NOMO-1 (cell line): ENCODE measurements around the gene TMEM171.

Experiments used
- DNase-seq, 2 experiments: peaks; one replicate each; lab custom pipeline; 2025; ENCODE audit not compliant: unreplicated experiment in 2 of 2; lab: John Stamatoyannopoulos, UW

The TMEM171 gene

GRCh38 chr5:73120222-73121118, at the start of gene TMEM171:
Gene TMEM171, plus strand, starts transcription at chr5:73120575. Its CDS starts 2,799 bp downstream, at chr5:73123374.
- DNase-seq = no peak

DNA sequence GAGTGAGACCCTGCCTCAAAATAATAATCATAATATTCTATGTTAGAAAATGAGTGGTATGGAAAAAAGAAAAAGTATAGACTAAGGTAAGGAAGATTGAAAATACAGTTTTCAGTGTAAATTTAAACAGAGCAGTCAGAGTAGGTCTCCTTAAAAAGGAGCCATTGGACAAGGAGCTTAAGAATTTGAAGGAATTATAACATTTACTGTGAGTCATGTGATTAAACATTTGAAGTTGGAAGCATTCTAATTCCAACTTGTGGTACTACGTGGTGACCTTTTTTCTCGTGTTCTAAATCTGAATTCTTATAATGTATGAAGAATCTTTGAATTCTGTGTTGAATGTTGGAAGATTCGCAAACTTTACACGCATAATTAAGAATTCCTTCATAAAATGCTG, 39.3 kb upstream of the TMEM171 start:
- no peak for DNase-seq

DNA sequence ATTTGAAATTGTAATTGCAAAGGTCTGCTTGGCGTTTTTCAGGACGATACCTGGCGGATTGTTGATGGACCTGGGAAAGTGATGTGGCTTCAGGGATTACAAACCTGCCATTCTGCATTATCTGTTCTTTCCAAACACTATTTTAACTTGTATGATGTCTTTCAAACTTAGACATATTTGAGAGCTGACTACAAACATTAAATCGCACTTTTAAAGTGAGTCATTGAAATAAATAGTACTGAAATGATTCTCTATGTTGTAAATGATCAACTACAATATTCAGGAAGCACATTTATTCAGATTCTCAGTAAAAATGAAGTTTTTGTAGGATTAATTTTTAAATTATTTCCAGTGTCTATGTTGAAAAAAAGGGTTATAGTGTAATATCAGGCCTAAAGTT, 32.3 kb upstream of the TMEM171 start:
- DNase-seq = no peak

DNA sequence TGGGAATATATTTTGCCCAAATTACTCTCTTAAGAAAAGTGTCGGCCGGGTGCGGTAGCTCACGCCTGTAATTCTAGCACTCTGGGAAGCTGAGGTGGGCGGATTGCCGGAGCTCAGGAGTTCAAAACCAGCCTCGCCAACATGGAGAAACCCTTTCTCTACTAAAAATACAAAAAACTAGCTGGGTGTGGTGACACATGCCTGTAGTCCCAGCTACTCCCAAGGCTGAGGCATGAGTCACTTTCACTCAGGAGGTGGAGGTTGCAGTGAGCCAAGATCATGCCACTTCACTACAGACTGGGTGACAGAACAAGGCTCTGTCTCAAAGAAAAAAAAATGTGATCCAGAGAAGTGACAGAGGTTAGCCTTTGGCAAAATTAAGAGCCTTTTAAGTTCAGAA, 26.4 kb upstream of the TMEM171 start:
- no peak for DNase-seq

GRCh38 chr5:73094415-73094814, 26.0 kb upstream of the TMEM171 start:
- DNase-seq = no peak

- DNase-seq = no peak
These were observed 24.7 kb upstream of the TMEM171 start for GRCh38 chr5:73095564-73096238.

- DNase-seq = no peak
These were observed 24.2 kb upstream of the TMEM171 start for GRCh38 chr5:73096239-73096575.

- no peak for DNase-seq
These were observed 22.6 kb upstream of the TMEM171 start for GRCh38 chr5:73097740-73098139.

DNA sequence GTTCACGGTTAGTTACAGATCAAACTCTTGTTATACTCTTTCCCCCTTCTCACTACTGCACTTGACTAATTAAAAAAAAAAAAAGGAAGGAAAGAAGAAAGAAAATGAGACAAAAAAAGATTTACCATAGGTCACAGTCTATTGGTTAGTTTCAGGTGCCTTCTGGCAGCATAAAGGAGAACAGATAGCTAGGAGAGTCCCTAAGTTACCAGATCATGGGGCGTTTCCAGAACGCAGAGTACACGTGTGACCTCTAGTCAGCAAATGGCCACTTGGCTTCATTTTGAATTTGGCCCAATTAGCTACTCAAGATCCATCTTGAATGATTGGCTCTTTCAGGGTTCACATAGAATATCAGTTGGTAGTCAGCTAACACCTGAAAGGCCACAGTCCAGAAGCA, 20.3 kb upstream of the TMEM171 start:
- no peak for DNase-seq

- DNase-seq = no peak
These were observed 16.5 kb upstream of the TMEM171 start for GRCh38 chr5:73103870-73104299.

DNA sequence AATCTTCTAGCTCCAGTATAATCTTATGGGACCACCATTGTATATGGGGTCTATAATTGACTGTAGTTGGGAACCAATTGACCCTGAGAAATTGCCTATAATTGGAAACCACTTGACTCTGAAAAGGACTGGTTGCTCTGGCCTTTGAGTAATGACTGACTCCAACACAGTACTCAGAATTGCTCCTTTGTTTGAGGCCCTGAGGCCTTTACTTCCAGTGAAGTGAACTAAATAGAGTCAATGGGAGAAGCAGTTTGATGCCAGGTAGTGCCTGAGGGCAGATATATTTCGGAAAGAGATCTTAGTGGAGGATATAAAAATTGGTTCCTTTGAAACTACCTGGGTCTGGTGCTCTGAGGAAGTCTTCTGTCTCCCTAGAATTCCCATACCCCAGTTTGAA, 16.0 kb upstream of the TMEM171 start:
- DNase-seq = no peak

GRCh38 chr5:73106335-73106734, 14.0 kb upstream of the TMEM171 start:
- DNase-seq = no peak

- DNase-seq = no peak
These were observed 10.2 kb upstream of the TMEM171 start for GRCh38 chr5:73110190-73110589.

- DNase-seq = no peak
These were observed 8.8 kb upstream of the TMEM171 start for GRCh38 chr5:73111536-73111935.

GRCh38 chr5:73112359-73112758, 8.0 kb upstream of the TMEM171 start:
- DNase-seq = no peak

GRCh38 chr5:73114044-73114688, 6.2 kb upstream of the TMEM171 start:
- no peak for DNase-seq

DNA sequence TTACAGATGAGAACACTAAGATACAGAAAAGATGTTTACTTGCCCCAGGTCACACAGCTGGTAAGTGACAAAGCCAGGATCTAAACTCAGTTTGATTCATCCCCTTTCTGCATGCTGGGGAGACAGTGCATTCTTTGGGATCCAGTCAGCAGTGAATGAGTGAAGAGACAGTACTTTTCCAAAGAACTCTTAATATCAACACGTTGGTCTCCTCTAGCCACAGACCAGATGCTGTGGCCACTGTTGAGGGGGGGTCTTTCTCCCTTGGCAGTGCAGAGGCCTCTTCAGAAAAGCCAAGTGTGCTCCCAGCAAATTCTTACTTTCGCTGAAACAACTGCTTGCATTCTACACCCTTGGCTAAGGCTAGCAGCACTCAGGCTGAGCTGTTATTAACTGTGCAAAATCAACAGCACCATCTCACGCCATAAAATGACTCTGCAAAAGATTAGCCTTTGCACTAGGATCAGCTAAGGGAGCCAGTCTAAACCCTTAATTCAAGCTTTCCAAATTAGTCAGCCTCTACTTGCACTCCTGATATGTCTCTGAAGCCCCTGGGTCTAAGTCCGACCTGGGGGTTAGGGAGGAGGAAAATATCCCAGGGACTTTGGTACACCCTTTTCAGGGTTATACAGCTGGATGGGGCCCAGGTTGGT, 4.8 kb upstream of the TMEM171 start:
- no peak for DNase-seq

GRCh38 chr5:73116506-73116905, 3.9 kb upstream of the TMEM171 start:
- no peak for DNase-seq

DNA sequence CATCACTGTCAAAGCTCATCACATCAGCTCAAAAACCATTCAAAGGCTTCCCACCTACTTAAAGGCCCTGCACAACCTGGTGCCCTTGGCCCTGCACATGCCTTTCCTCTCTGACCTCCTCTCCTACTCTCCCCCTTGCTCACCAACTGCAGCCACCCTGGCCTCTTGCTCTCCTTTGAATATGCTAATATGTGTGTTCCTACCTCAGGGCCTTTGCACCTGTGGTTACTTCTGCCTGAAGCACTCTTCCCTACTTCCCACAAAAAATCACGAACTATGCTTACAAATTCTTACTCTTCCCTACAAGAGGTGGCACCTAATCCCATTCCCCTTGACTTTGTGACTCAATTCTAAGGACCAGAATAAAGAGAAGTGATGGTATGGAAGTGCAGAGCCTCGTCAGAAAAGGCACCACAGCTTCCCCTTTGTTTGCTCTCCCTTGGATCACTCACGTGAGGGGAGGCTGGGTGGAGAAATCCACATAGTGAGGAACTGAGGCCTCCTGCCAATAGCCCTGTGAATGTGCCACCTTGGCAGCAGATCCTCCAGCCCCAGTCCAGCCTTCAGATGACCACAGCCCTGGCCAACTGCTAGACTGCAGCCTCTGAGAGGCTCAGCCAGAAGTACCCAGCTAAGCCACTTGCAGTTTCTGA, 3.2 kb upstream of the TMEM171 start:
- DNase-seq = no peak

DNA sequence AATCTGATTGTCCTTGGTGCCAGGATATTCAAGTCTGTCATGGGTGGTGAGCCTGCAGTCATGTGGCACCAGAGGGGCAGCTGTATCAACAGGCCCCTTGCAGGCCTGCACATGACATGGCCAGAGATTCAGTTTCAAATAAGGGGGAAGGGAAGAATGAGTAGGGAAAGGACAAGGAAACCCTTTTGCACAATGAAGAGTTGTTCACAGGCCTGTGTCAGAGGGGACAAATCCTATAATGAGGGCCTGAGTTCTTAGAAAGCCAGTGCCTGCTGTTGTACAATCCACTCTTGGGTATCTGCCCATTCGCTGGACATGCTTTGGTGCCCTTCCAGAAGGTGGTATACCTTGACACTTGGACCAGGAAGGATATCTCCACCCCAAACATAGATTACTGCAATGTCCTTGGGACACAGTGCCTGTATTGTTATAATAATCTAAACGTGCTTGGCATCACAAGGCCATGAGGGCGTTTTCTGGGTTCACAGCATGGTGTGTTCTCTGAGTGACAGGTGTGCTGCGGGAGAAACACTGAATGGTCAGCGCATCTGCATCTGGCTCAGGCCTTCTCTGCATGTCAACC, 1.9 kb upstream of the TMEM171 start:
- no peak for DNase-seq
